ENCODE results near the gene DOCK3. TPM values are rescaled to one million over a fixed set of nuclear protein-coding genes. Genes with fewer than 3 reads are reported as not detected.
"Not testable (repeated sequence)": the region's sequence is repeated elsewhere in the genome, so short reads cannot be mapped to it uniquely, and the experiment has no call there.

DOCK3 gene
- total RNA-seq, 1 donor from 2014 or later: 0.52 TPM

- H3K4me3 ChIP-seq (ENCODE audit: low read depth, low read length): no peak overlapping the region
- no peak for DNase-seq (ENCODE audit: low read depth)
- TF ChIP-seq, protein P1, sequence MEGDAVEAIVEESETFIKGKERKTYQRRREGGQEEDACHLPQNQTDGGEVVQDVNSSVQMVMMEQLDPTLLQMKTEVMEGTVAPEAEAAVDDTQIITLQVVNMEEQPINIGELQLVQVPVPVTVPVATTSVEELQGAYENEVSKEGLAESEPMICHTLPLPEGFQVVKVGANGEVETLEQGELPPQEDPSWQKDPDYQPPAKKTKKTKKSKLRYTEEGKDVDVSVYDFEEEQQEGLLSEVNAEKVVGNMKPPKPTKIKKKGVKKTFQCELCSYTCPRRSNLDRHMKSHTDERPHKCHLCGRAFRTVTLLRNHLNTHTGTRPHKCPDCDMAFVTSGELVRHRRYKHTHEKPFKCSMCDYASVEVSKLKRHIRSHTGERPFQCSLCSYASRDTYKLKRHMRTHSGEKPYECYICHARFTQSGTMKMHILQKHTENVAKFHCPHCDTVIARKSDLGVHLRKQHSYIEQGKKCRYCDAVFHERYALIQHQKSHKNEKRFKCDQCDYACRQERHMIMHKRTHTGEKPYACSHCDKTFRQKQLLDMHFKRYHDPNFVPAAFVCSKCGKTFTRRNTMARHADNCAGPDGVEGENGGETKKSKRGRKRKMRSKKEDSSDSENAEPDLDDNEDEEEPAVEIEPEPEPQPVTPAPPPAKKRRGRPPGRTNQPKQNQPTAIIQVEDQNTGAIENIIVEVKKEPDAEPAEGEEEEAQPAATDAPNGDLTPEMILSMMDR (conservative IDR thresholded peaks at IDR 0.05; ENCODE audit: low read depth, low read length): no peak
Measured at GRCh38 chr3:51052562-51052961, 377.8 kb downstream of the DOCK3 start.

GRCh38 chr3:51057121-51057520 lies 382.4 kb downstream of the DOCK3 start:
- no peak for DNase-seq (ENCODE audit: low read depth)
- TF ChIP-seq, protein P1 (conservative IDR thresholded peaks at IDR 0.05; ENCODE audit: low read depth, low read length): no peak
- no peak overlapping the region for H3K4me3 ChIP-seq (ENCODE audit: low read depth, low read length)

GRCh38 chr3:51063053-51063452 lies 388.3 kb downstream of the DOCK3 start:
- TF ChIP-seq, protein P1 (conservative IDR thresholded peaks at IDR 0.05; ENCODE audit: low read depth, low read length): no peak
- H3K4me3 ChIP-seq (ENCODE audit: low read depth, low read length): no peak overlapping the region
- no peak for DNase-seq (ENCODE audit: low read depth)

DNA sequence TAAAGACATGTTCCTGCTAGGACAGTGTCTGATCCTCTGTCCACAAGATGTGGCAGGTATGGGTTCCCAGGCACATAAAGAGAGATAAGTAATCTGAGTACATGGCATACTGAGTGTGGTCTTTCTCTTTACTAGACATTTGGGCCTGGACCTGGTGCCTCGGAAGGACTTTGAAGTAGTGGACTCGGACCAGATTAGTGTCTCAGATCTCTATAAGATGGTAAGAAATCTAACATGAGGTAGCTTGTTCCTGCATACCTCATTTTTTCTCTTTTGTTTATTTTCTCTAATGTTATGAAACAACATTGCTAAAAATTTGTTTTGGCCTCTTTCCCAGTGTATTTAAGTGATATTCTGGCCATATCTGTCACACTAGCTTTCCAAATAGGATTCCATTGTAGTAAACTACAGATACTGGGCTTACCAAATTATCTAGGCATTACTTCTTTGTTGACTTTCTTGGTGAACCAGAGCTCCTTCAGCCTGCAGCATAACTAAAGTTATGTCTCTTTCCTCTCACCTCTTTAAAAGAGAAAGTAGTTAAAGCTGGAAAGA lies 400.6 kb downstream of the DOCK3 start:
- no peak overlapping the region for H3K4me3 ChIP-seq (ENCODE audit: low read depth, low read length)
- DNase-seq (ENCODE audit: low read depth): no peak
- TF ChIP-seq, protein P1 (conservative IDR thresholded peaks at IDR 0.05; ENCODE audit: low read depth, low read length): no peak

GRCh38 chr3:51082363-51082762 lies 407.6 kb downstream of the DOCK3 start:
- H3K4me3 ChIP-seq (ENCODE audit: low read depth, low read length): no peak overlapping the region
- TF ChIP-seq, protein P1 (conservative IDR thresholded peaks at IDR 0.05; ENCODE audit: low read depth, low read length): no peak

DNA sequence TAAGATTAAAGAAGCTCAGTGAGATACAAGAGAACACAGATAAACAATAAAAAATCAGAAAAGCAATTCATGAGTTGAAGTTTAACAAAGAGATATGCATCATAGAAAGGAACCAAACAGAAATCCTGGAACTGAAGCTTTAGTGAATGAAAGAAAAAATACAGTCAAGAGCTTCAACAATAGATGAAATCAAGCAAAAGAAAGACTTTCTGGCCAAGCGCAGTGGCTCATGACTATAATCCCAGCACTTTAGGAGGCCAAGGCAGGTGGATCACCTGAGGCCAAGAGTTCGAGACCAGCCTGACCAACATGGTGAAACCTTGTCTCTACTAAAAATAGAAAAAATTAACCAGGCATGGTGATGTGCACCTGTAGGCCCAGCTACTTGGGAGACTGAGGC lies 408.8 kb downstream of the DOCK3 start:
- no peak for DNase-seq (ENCODE audit: low read depth)
- TF ChIP-seq, protein P1 (conservative IDR thresholded peaks at IDR 0.05; ENCODE audit: low read depth, low read length): no peak
- H3K4me3 ChIP-seq (ENCODE audit: low read depth, low read length): no peak overlapping the region

More at GRCh38 chr3:51082363-51082762, 407.6 kb downstream of the DOCK3 start:
- DNase-seq (ENCODE audit: low read depth): no peak

- not testable (repeated sequence) for DNase-seq (ENCODE audit: low read depth); H3K4me3 ChIP-seq (ENCODE audit: low read depth, low read length)
Measured at GRCh38 chr3:51092141-51092540, 417.4 kb downstream of the DOCK3 start.

GRCh38 chr3:51094838-51095237 lies 420.1 kb downstream of the DOCK3 start:
- H3K4me3 ChIP-seq (ENCODE audit: low read depth, low read length); DNase-seq (ENCODE audit: low read depth): not testable (repeated sequence)

Measured in epithelial cell of proximal tubule (primary cell).